Measurements from ENCODE around the gene PHACTR3.

PHACTR3 gene

GRCh38 chr20:59645271-59645670, 40.9 kb downstream of the PHACTR3 start:
- H3K9me3 ChIP-seq (ENCODE audit: control insufficient read depth, low read depth, low read length) = peaks cover 3% of the 10 kb centered on the region
- no peak overlapping the region for H3K4me3 ChIP-seq (ENCODE audit: low read length)
- H3K4me1 ChIP-seq (ENCODE audit: control insufficient read depth, low read depth, low read length) = no peaks in the 10 kb centered on the region
- no peak overlapping the region for H3K27ac ChIP-seq (ENCODE audit: low read length)
- H3K27me3 ChIP-seq (ENCODE audit: control insufficient read depth, insufficient read depth, low read length) = no peaks in the 10 kb centered on the region
- no peaks in the 10 kb centered on the region for H3K36me3 ChIP-seq (ENCODE audit: control insufficient read depth, low read depth, low read length)
- H3K9ac ChIP-seq (ENCODE audit: low read length) = no peak overlapping the region

DNA sequence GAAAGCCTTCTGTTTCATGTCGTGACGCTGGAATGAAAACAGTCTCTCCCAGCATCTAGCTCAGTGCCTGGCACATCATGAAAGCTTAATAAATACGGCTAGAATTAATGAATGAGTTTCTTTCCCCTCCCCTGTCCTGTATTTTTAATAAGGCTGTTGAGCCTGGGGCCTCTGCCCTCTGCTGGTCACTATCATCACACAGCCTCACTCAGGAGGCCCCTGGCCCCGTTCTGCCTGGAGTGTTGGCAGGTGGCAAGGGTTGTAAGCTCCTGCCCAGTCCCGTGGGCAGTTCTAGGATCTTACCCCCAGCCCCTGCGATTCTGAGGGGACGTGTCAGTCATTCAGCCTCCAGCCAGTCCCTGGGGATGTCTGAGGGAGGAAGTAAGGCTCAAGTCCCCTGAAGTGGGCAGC, 41.4 kb downstream of the PHACTR3 start:
- H3K36me3 ChIP-seq (ENCODE audit: control insufficient read depth, low read depth, low read length) = no peaks in the 10 kb centered on the region
- H3K4me1 ChIP-seq (ENCODE audit: control insufficient read depth, low read depth, low read length) = no peaks in the 10 kb centered on the region
- H3K4me3 ChIP-seq (ENCODE audit: low read length) = no peak overlapping the region
- H3K27me3 ChIP-seq (ENCODE audit: control insufficient read depth, insufficient read depth, low read length) = no peaks in the 10 kb centered on the region
- no peak overlapping the region for H3K27ac ChIP-seq (ENCODE audit: low read length)
- peaks cover 3% of the 10 kb centered on the region for H3K9me3 ChIP-seq (ENCODE audit: control insufficient read depth, low read depth, low read length)
- no peak overlapping the region for H3K9ac ChIP-seq (ENCODE audit: low read length)

DNA sequence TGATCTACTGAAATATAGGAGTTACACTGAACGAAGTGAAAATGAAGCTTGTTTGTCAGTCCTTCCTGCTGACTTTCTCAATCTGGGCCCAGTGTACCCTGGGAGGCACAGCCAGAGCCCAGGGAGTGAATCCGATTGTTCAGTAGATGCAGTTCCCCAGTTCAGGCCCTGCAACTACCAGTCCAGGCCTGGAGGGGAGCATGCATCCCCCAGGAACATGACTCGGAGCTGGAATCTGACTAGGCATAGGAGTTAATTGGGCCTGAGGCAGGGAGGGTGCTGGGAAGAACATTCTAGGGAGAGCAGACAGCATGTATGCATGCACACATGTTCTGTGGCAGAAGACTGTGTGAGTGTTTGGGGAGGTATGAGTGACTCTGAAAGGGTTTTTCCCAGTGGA, 42.1 kb downstream of the PHACTR3 start:
- Histone ChIP-seq H3K9me3 (ENCODE audit: control insufficient read depth, low read depth, low read length) (peaks cover 3% of the 10 kb centered on the region), H3K27me3 (ENCODE audit: control insufficient read depth, insufficient read depth, low read length) (no peaks in the 10 kb centered on the region), H3K36me3 (ENCODE audit: control insufficient read depth, low read depth, low read length) (no peaks in the 10 kb centered on the region), H3K27ac (ENCODE audit: low read length) (no peak overlapping the region), H3K4me3 (ENCODE audit: low read length) (no peak overlapping the region), H3K4me1 (ENCODE audit: control insufficient read depth, low read depth, low read length) (no peaks in the 10 kb centered on the region), H3K9ac (ENCODE audit: low read length) (no peak overlapping the region)

DNA sequence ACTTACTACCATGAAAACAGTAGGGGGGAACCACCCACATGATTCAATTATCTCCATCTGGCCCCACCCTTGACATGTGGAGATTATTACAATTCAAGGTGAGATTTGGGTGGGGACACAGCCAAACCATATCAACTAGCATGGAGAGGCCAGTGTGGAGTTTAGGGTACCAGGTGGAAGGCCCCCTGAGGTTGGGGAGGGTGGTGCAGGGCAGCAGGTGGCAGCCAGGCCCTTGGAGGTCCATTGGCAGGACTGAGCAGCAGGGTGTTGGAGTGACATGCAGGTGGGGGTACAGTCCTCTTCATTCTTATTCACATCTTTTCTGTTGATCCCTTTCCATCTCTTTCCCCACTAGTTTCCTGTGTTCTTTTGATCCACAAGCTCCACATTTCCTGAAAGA, 42.9 kb downstream of the PHACTR3 start:
- Histone ChIP-seq H3K27me3 (ENCODE audit: control insufficient read depth, insufficient read depth, low read length) (no peaks in the 10 kb centered on the region), H3K4me1 (ENCODE audit: control insufficient read depth, low read depth, low read length) (no peaks in the 10 kb centered on the region), H3K4me3 (ENCODE audit: low read length) (no peak overlapping the region), H3K27ac (ENCODE audit: low read length) (no peak overlapping the region), H3K9ac (ENCODE audit: low read length) (no peak overlapping the region), H3K36me3 (ENCODE audit: control insufficient read depth, low read depth, low read length) (no peaks in the 10 kb centered on the region), H3K9me3 (ENCODE audit: control insufficient read depth, low read depth, low read length) (peaks cover 3% of the 10 kb centered on the region)

DNA sequence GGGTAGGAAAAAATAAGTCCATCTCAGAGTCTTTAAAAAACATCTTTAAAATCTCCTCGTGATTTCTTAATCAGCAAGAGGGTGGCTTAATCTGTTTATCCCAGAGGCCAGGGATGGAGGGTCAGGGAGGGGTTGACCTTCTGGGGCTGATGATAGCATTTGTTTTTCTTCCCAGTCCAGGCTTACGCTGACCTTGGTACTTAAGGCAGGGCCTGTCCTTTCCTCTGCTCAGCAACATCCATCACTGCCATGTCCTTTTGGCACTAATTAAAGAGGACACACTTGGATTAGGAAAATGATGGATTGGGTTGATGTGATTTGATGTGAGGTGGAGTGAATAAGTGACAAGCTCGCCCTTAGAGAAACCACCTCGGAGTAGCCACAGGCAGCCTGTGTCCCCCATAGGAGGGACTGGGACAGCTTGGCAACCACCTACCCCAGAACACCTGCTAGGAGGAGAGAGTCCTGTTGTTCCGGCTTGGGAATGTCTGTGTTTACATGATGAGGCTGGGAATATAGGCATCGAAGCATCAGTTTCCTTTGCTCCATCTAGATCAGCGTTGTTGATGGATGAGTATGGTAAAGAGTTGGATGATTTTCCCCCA, 44.2 kb downstream of the PHACTR3 start:
- Histone ChIP-seq H3K27ac (ENCODE audit: low read length) (no peak overlapping the region), H3K4me1 (ENCODE audit: control insufficient read depth, low read depth, low read length) (no peaks in the 10 kb centered on the region), H3K4me3 (ENCODE audit: low read length) (no peak overlapping the region), H3K27me3 (ENCODE audit: control insufficient read depth, insufficient read depth, low read length) (no peaks in the 10 kb centered on the region), H3K9ac (ENCODE audit: low read length) (no peak overlapping the region), H3K9me3 (ENCODE audit: control insufficient read depth, low read depth, low read length) (peaks cover 3% of the 10 kb centered on the region), H3K36me3 (ENCODE audit: control insufficient read depth, low read depth, low read length) (no peaks in the 10 kb centered on the region)

GRCh38 chr20:59650418-59650817, 46.1 kb downstream of the PHACTR3 start:
- no peak overlapping the region for H3K4me3 ChIP-seq (ENCODE audit: low read length)
- peaks cover 3% of the 10 kb centered on the region for H3K9me3 ChIP-seq (ENCODE audit: control insufficient read depth, low read depth, low read length)
- H3K27me3 ChIP-seq (ENCODE audit: control insufficient read depth, insufficient read depth, low read length) = no peaks in the 10 kb centered on the region
- no peaks in the 10 kb centered on the region for H3K36me3 ChIP-seq (ENCODE audit: control insufficient read depth, low read depth, low read length)
- no peak overlapping the region for H3K9ac ChIP-seq (ENCODE audit: low read length)
- no peak overlapping the region for H3K27ac ChIP-seq (ENCODE audit: low read length)
- H3K4me1 ChIP-seq (ENCODE audit: control insufficient read depth, low read depth, low read length) = no peaks in the 10 kb centered on the region

GRCh38 chr20:59652381-59652780, 48.0 kb downstream of the PHACTR3 start:
- H3K27me3 ChIP-seq (ENCODE audit: control insufficient read depth, insufficient read depth, low read length) = no peaks in the 10 kb centered on the region
- H3K9me3 ChIP-seq (ENCODE audit: control insufficient read depth, low read depth, low read length) = peaks cover 11% of the 10 kb centered on the region
- no peaks in the 10 kb centered on the region for H3K36me3 ChIP-seq (ENCODE audit: control insufficient read depth, low read depth, low read length)
- no peak overlapping the region for H3K9ac ChIP-seq (ENCODE audit: low read length)
- no peak overlapping the region for H3K4me3 ChIP-seq (ENCODE audit: low read length)
- no peak overlapping the region for H3K27ac ChIP-seq (ENCODE audit: low read length)
- no peaks in the 10 kb centered on the region for H3K4me1 ChIP-seq (ENCODE audit: control insufficient read depth, low read depth, low read length)

- H3K36me3 ChIP-seq (ENCODE audit: control insufficient read depth, low read depth, low read length) = no peaks in the 10 kb centered on the region
- peaks cover 16% of the 10 kb centered on the region for H3K9me3 ChIP-seq (ENCODE audit: control insufficient read depth, low read depth, low read length)
Observed at GRCh38 chr20:59656417-59656816, 52.1 kb downstream of the PHACTR3 start.

DNA sequence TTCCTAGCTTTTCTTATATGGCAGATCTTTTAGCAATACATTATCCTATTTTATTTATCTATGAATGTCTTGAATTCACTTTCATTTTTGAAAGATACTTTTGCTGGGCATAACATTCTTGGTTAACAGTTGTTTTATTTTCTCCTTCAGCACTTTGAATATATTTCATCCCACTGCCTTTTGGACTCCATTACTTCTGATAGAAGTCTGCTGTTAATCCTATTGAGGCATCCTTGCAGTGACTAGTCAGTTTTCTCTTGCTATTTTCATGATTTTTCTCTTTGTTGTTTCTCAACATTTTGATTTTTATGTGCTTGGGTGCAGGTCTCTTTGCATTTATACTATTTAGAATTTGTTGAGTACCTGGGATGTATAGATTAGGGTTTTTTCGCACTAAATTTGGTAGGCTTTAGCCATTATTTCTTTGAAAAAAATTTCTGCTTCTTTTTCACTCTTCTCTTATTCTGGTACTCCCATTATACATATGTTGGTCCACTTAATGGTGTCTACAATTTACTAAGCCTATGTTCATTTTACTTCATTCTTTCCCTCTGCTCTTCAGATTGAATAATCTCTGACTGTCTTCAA, 53.2 kb downstream of the PHACTR3 start:
- H3K9me3 ChIP-seq (ENCODE audit: control insufficient read depth, low read depth, low read length) = peaks cover 16% of the 10 kb centered on the region

More at GRCh38 chr20:59656417-59656816, 52.1 kb downstream of the PHACTR3 start:
- Histone ChIP-seq H3K4me3 (ENCODE audit: low read length) (no peak overlapping the region), H3K27me3 (ENCODE audit: control insufficient read depth, insufficient read depth, low read length) (no peaks in the 10 kb centered on the region), H3K9ac (ENCODE audit: low read length) (no peak overlapping the region), H3K4me1 (ENCODE audit: control insufficient read depth, low read depth, low read length) (no peaks in the 10 kb centered on the region), H3K27ac (ENCODE audit: low read length) (no peak overlapping the region)

GRCh38 chr20:59660471-59660870, 56.1 kb downstream of the PHACTR3 start:
- Histone ChIP-seq H3K27me3 (ENCODE audit: control insufficient read depth, insufficient read depth, low read length) (no peaks in the 10 kb centered on the region), H3K27ac (ENCODE audit: low read length) (no peak overlapping the region), H3K4me3 (ENCODE audit: low read length) (no peak overlapping the region), H3K9ac (ENCODE audit: low read length) (no peak overlapping the region), H3K36me3 (ENCODE audit: control insufficient read depth, low read depth, low read length) (no peaks in the 10 kb centered on the region), H3K9me3 (ENCODE audit: control insufficient read depth, low read depth, low read length) (peaks cover 16% of the 10 kb centered on the region), H3K4me1 (ENCODE audit: control insufficient read depth, low read depth, low read length) (no peaks in the 10 kb centered on the region)

More for the DNA sequence above, 53.2 kb downstream of the PHACTR3 start:
- Histone ChIP-seq H3K36me3 (ENCODE audit: control insufficient read depth, low read depth, low read length) (no peaks in the 10 kb centered on the region), H3K4me1 (ENCODE audit: control insufficient read depth, low read depth, low read length) (no peaks in the 10 kb centered on the region), H3K27ac (ENCODE audit: low read length) (no peak overlapping the region), H3K9ac (ENCODE audit: low read length) (no peak overlapping the region), H3K27me3 (ENCODE audit: control insufficient read depth, insufficient read depth, low read length) (no peaks in the 10 kb centered on the region), H3K4me3 (ENCODE audit: low read length) (no peak overlapping the region)

GRCh38 chr20:59661153-59661552, 56.8 kb downstream of the PHACTR3 start:
- Histone ChIP-seq H3K27me3 (ENCODE audit: control insufficient read depth, insufficient read depth, low read length) (no peaks in the 10 kb centered on the region), H3K4me1 (ENCODE audit: control insufficient read depth, low read depth, low read length) (no peaks in the 10 kb centered on the region), H3K36me3 (ENCODE audit: control insufficient read depth, low read depth, low read length) (no peaks in the 10 kb centered on the region)

GRCh38 chr20:59661621-59662020, 57.3 kb downstream of the PHACTR3 start:
- Histone ChIP-seq H3K4me3 (ENCODE audit: low read length) (no peak overlapping the region), H3K4me1 (ENCODE audit: control insufficient read depth, low read depth, low read length) (no peaks in the 10 kb centered on the region), H3K36me3 (ENCODE audit: control insufficient read depth, low read depth, low read length) (no peaks in the 10 kb centered on the region), H3K27ac (ENCODE audit: low read length) (no peak overlapping the region), H3K9me3 (ENCODE audit: control insufficient read depth, low read depth, low read length) (peaks cover 12% of the 10 kb centered on the region), H3K9ac (ENCODE audit: low read length) (no peak overlapping the region), H3K27me3 (ENCODE audit: control insufficient read depth, insufficient read depth, low read length) (no peaks in the 10 kb centered on the region)

More at GRCh38 chr20:59661153-59661552, 56.8 kb downstream of the PHACTR3 start:
- Histone ChIP-seq H3K4me3 (ENCODE audit: low read length) (no peak overlapping the region), H3K9ac (ENCODE audit: low read length) (no peak overlapping the region), H3K9me3 (ENCODE audit: control insufficient read depth, low read depth, low read length) (peaks cover 16% of the 10 kb centered on the region), H3K27ac (ENCODE audit: low read length) (no peak overlapping the region)
